Ovary (tissue), 9 donors: ENCODE measurements around the gene SBNO1. TPM values are rescaled to one million over a fixed set of nuclear protein-coding genes. Genes with fewer than 3 reads are reported as not detected.
"Not testable (repeated sequence)": the region's sequence is repeated elsewhere in the genome, so short reads cannot be mapped to it uniquely, and the experiment has no call there.

Experiments
- DNase-seq, 5 donors: peaks; one replicate each; pipeline ENCODE4 v3.0.0-alpha.2; 2019 to 2020
- H3K27ac ChIP-seq, 2 donors: fragments of 200-600 bp; one replicate each; pipeline versions ENCODE4 v1.5.1 to v1.8.0; 2019 to 2022
- H3K27me3 ChIP-seq: fragments of 200-600 bp; one replicate; pipeline ENCODE4 v1.8.0; 2022
- H3K36me3 ChIP-seq: fragments of 200-600 bp; sonication (generic); one replicate; pipeline ENCODE4 v1.5.1; 2019
- H3K4me1 ChIP-seq: one replicate; pipeline ENCODE4 v1.8.1; 2013; ENCODE audit warnings: mild to moderate bottlenecking, moderate library complexity; ENCODE audit not compliant: insufficient read depth
- H3K4me3 ChIP-seq: fragments of 200-600 bp; sonication (generic); one replicate; pipeline ENCODE4 v1.5.1; 2017
- H3K9me3 ChIP-seq, 2 donors: fragments of 200-600 bp in 1 of 2; sonication (generic) in 1 of 2; one replicate each; pipeline versions ENCODE4 v1.5.1 to v1.8.1; 2013 to 2019; ENCODE audit warnings: mild to moderate bottlenecking in 1 of 2, moderate library complexity in 1 of 2
- EP300 ChIP-seq: sonication (generic); formaldehyde crosslinking; IDR thresholded peaks from one replicate; pipeline ENCODE4 v1.6.1; 2017; ENCODE audit warnings: antibody characterized with exemption
- POLR2A ChIP-seq: fragments of 450-650 bp; IDR thresholded peaks from one replicate; pipeline ENCODE4 v1.6.1; 2017; ENCODE audit warnings: antibody characterized with exemption, mild to moderate bottlenecking, moderate library complexity
- WGBS, 3 donors: extraction: QIAGEN DNeasy Blood & Tissue Kit in 1 of 3; methylation state at CpG; one replicate each; pipeline versions ENCODE4 v1.1.5 to v1.1.7; 2013 to 2017; 5-methylcytosine and 5-hydroxymethylcytosine counted together
- intact Hi-C, 4 donors: fragments of 100-400 bp; cut with DNase I; formaldehyde crosslinking; loops; one replicate each; pipeline versions ENCODE4 v1.11.0 to v1.15.1; 2022 to 2023
- polyA plus RNA-seq, 2 donors: library from polyadenylated mRNA; stranded (reverse); fragments of 200-250 nt in 1 of 2; fragments of 350-450 nt in 1 of 2; fragmentation: Illumina TruSeq in 1 of 2; extraction: RNeasy Lipid Tissue Mini Kit (QIAGEN cat#74804) in 1 of 2; gene quantifications; one replicate each; pipeline ENCODE4 v1.2.3, GENCODE V29; 2013 to 2014
- total RNA-seq, 7 donors: library from RNA; depleted of rRNA in 2 of 7; stranded (reverse); fragments of >200 nt in 2 of 7; fragmentation: NEBNext Ultra II Directional in 3 of 7; extraction: Animal tissue kit (Norgen Biotek cat#: 25700) in 3 of 7; gene quantifications; one replicate each; pipeline versions ENCODE4 v1.1.0 to v1.2.4, GENCODE V29; 2016 to 2023
- TF ChIP-seq, protein P1 (sequence below), 3 donors: fragments of 450-650 bp in 2 of 3; fragments of 200-600 bp in 1 of 3; IDR thresholded peaks; one replicate each; pipeline versions ENCODE4 v1.5.1 to v1.8.0; 2016 to 2022; ENCODE audit warnings: antibody characterized with exemption in 3 of 3, mild to moderate bottlenecking in 1 of 3
- donor health status: DM: no; HTN: no; CAD: no; lungs with moderate emphysema.
- donor health status: DM: no; HTN: no; CAD: no.
- donor health status: Bipolar disorder and iron deficiency.
- donor health status: DM: yes; HTN: yes; CAD: no.
- donor health status: DM: no; HTN: no; CAD: no.
- donor health status: DM: yes; HTN: yes; CAD: no.

SBNO1 gene
- total and polyA plus RNA-seq, 9 donors = 5.7 to 34.0 (median 26.9) TPM

DNA sequence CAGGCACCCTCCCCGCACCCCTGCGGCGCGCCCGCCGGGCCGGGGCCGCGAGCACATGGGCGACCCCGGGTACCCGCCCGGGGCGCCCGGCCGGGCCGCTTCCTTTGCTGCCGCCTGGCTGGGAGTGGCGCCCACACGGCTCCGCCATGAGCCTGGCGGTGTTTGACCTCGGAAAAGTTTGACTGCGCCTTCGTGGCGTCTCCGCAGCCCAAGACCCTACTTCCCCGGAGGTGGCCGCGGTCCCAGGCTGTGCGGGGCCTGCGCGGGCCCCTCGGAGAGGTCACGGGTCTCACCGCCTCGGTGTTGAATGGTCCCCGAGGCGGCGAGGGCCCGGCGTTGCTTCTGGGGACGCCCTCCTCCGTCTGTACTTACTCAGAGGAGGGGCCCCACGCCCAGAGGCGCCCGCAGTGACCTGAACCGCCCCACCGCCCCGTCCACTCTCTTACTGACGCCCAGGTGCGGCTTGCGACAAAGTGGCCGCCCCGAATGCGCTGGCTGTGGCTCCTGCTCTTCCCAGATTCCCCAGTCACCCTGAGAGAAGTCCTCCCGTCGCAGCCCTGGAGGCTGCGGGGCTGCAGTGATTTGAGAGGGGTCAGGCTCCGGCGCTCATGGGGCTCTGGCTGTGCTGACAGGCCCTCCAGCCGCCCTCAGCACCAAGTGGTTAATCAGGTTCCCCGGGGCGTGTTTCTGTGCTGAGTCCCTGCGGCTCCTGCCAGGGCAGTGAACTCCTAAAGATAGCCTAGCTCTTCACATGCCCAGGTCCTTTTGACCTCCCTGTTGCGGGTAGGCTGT lies 25.1 kb upstream of the SBNO1 start:
- intact Hi-C loops = loop anchor here in 1 of 4 donors (2.0 kb wide), 1 partner anchor 25 kb away; the partner anchor contains the start of gene SBNO1
- Histone ChIP-seq H3K4me3 (peak overlapping the region; percentile 44), H3K4me1 (peaks cover 8% of the 10 kb centered on the region), H3K27me3 (no peaks in the 10 kb centered on the region), H3K27ac (peak overlapping the region; percentile 74 to 76), H3K36me3 (no peaks in the 10 kb centered on the region), H3K9me3 (no peaks in the 10 kb centered on the region)
- TF ChIP-seq EP300 = no peak
- TF ChIP-seq, protein P1, sequence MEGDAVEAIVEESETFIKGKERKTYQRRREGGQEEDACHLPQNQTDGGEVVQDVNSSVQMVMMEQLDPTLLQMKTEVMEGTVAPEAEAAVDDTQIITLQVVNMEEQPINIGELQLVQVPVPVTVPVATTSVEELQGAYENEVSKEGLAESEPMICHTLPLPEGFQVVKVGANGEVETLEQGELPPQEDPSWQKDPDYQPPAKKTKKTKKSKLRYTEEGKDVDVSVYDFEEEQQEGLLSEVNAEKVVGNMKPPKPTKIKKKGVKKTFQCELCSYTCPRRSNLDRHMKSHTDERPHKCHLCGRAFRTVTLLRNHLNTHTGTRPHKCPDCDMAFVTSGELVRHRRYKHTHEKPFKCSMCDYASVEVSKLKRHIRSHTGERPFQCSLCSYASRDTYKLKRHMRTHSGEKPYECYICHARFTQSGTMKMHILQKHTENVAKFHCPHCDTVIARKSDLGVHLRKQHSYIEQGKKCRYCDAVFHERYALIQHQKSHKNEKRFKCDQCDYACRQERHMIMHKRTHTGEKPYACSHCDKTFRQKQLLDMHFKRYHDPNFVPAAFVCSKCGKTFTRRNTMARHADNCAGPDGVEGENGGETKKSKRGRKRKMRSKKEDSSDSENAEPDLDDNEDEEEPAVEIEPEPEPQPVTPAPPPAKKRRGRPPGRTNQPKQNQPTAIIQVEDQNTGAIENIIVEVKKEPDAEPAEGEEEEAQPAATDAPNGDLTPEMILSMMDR (IDR thresholded peaks at IDR 0.05) = no peak
- TF ChIP-seq POLR2A = no peak
- DNase-seq = peak in 4 of 5 donors; percentile 25 to 60 (median 44)
- 2 to 4% (median 3%) methylated on average over 21 to 66 of the region's 66 CpGs for WGBS, 3 donors

DNA sequence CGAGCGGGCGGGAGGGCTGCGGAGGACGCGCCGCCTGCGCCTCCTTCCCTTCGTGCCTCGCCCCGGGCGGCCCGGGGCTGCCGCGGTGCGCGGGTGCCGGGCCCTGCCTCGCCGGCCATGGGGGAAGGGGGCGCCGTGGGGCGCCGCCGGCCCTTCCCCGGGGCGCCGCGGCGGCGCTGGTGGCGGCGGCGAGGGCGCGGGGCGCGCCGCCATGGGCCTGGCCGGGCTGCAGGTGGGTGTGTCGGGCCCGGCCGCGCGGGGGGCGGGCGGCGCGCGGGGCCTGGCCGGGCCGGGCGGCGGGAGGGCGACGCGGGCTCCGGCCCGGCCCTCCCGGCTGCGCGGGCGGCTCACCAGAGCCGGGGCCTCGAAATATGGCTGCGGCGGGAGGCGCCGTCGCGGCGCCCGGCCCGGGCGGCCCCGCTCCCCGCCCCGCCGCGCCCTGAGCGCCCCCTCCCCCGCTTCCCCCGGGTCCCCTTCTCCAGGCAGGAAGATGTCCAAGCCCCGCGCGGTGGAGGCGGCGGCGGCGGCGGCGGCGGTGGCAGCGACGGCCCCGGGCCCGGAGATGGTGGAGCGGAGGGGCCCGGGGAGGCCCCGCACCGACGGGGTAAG lies 24.4 kb upstream of the SBNO1 start:
- TF ChIP-seq, protein P1 (IDR thresholded peaks at IDR 0.05) = no peak
- no peak for TF ChIP-seq EP300
- no peak for TF ChIP-seq POLR2A
- intact Hi-C loops = loop anchor here in 1 of 4 donors (2.0 kb wide), 1 partner anchor 24 kb away; the partner anchor contains the start of gene SBNO1
- Histone ChIP-seq H3K27me3 (no peaks in the 10 kb centered on the region), H3K4me3 (peak overlapping the region; percentile 44), H3K9me3 (no peaks in the 10 kb centered on the region), H3K36me3 (no peaks in the 10 kb centered on the region), H3K4me1 (peaks cover 12% of the 10 kb centered on the region), H3K27ac (peak overlapping the region; percentile 74 to 76)
- 0% methylated on average over 16 to 90 of the region's 102 CpGs for WGBS, 3 donors
- peak in 3 of 5 donors; percentile 18 to 49 (median 38) for DNase-seq

DNA sequence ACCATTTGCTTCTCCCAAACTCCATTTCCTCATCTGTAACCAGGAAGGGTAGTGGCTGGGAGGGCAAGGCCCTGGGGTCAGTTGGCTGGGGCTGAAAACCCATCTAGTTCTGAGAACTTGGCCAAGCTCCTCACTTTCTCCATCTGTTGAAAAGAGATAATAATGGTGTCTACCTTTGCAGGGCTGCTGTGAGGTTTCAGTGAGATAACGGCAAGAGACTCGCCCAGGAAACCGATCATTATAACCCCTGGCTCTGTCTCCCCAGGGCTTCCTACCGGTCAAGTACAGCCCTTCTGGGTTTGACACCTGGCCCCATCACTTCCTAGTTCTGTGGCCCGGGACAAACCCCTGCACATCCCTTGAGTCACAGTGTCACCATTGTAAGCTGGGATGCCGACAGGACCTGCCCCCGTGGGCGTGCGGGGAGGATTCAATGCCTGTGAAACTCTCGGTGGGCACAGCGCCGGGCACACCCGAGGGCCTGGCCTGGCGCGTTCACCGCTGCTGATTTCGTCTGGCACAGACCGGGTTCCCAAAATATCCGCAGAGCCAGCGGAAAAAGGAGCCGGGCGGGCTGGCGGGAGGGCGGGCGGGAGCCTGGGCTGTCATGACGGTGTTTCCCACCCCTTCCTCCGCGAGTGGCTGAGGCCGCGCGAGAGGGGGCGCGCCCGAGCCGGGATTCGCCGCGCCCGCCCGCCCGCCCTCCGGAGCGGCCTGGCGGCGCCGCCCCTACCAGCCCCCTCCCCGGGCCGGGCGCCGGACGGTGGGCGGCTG lies 23.7 kb upstream of the SBNO1 start:
- Histone ChIP-seq H3K9me3 (no peaks in the 10 kb centered on the region), H3K27me3 (no peaks in the 10 kb centered on the region), H3K27ac (peak overlapping the region; percentile 66 to 67), H3K4me3 (peak overlapping the region; percentile 38), H3K4me1 (peaks cover 12% of the 10 kb centered on the region), H3K36me3 (no peaks in the 10 kb centered on the region)
- intact Hi-C loops = loop anchor here in 1 of 4 donors (2.0 kb wide), 1 partner anchor 24 kb away; the partner anchor contains the start of gene SBNO1
- 1% methylated on average over 38 to 52 of the region's 52 CpGs for WGBS, 3 donors
- TF ChIP-seq, protein P1 (IDR thresholded peaks at IDR 0.05) = no peak
- no peak for TF ChIP-seq POLR2A
- no peak for TF ChIP-seq EP300
- DNase-seq = peak; percentile 75 to 86 (median 82)

DNA sequence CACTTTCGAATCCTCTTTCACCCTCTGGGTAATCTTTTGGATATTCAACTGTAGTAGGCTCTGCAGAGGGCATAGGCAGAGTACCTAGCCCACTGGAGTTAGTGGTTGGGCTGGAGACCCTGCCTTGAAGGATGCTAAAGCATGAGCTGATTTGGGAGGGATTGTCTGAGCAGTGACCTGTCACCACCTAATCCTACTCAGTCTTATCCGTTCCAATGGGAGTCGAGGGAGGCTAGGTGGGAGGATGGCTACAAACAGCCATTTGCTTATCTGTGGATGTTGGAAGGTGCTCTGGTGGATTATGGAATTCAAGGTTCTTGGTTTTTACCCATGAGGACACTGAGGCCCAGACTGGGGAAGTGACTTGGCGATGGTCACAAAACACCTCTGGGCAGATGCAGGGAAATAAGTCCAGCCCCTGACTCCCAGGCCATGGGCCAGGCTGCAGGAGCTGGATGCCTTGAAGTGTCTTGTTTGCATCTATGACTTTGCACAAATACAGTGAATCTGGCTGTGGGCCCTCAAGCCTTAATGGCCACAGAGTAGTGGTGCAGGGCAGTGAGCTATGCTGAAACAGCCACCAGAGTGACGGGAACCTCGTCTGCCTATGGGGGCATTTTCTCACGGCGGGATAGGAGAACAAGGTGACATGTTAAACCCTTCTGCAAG lies 23.0 kb upstream of the SBNO1 start:
- intact Hi-C loops = loop anchor here in 1 of 4 donors (2.0 kb wide), 1 partner anchor 23 kb away; the partner anchor contains the start of gene SBNO1
- 55 to 65% (median 59%) methylated on average over 8 of the region's 8 CpGs for WGBS, 3 donors
- Histone ChIP-seq H3K4me1 (peaks cover 14% of the 10 kb centered on the region), H3K27me3 (no peaks in the 10 kb centered on the region), H3K36me3 (no peaks in the 10 kb centered on the region), H3K4me3 (no peak overlapping the region), H3K27ac (no peak overlapping the region), H3K9me3 (no peaks in the 10 kb centered on the region)
- DNase-seq = peak in 1 of 5 donors; percentile 36
- no peak for TF ChIP-seq POLR2A
- no peak for TF ChIP-seq EP300
- TF ChIP-seq, protein P1 (IDR thresholded peaks at IDR 0.05) = no peak

DNA sequence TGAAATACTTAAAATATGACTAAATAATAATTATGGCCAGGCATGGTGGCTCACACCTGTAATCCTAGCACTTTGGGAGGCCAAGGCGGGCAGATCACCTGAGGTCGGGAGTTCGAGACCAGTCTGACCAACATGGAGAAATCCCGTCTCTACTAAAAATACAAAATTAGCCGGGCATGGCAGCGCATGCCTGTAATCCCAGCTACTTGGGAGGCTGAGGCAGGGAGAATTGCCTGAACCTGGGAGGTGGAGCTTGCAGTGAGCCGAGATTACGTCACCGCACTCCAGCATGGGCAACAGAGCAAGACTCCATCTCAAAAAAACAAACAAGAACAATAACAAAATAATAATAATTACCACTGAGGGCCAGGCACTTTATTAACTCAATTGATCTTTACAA lies 20.9 kb upstream of the SBNO1 start:
- 93 to 96% (median 94%) methylated on average over 9 of the region's 9 CpGs for WGBS, 3 donors
- H3K36me3 ChIP-seq, H3K27ac ChIP-seq, DNase-seq, H3K27me3 ChIP-seq, intact Hi-C loops, H3K9me3 ChIP-seq, H3K4me3 ChIP-seq: not testable (repeated sequence)
- H3K4me1 ChIP-seq = peaks cover 14% of the 10 kb centered on the region
